OCI-LY1 (cell line): ENCODE results near the gene ABCA4.

Experiments used
- H2AFZ ChIP-seq: fragments of 200-600 bp; sonication (generic), shearing (Covaris generic); 2 replicates; pipeline ENCODE4 v1.6.0; 2014; ENCODE audit warnings: antibody characterized with exemption, mild to moderate bottlenecking, low read length
- H3F3A ChIP-seq: fragments of 200-600 bp; sonication (generic), shearing (Covaris generic); 2 replicates; pipeline ENCODE4 v1.6.0; 2014; ENCODE audit warnings: mild to moderate bottlenecking, antibody characterized with exemption, low read length, moderate library complexity; ENCODE audit not compliant: insufficient read depth
- H3K27ac ChIP-seq: fragments of 200-600 bp; sonication (generic); 2 replicates; pipeline ENCODE4 v1.5.1; 2014; ENCODE audit warnings: low read length, mixed run types, mild to moderate bottlenecking, low read depth; ENCODE audit not compliant: poor library complexity, severe bottlenecking
- H3K27me3 ChIP-seq: fragments of 200-600 bp; sonication (generic); 2 replicates; pipeline ENCODE4 v1.6.0; 2014; ENCODE audit warnings: antibody characterized with exemption, mild to moderate bottlenecking, low read length, moderate library complexity; ENCODE audit not compliant: insufficient read depth
- H3K36me3 ChIP-seq: fragments of 200-600 bp; sonication (generic); 2 replicates; pipeline ENCODE4 v1.6.1; 2014; ENCODE audit warnings: mild to moderate bottlenecking, antibody characterized with exemption, low read length, moderate library complexity, mixed read lengths; ENCODE audit not compliant: insufficient read depth
- H3K4me1 ChIP-seq: fragments of 200-600 bp; sonication (generic); 2 replicates; pipeline ENCODE4 v1.5.1; 2014; ENCODE audit warnings: mild to moderate bottlenecking, low read length, moderate library complexity; ENCODE audit not compliant: insufficient read depth, severe bottlenecking
- H3K4me2 ChIP-seq: fragments of 200-600 bp; sonication (generic), shearing (Covaris generic); 2 replicates; pipeline ENCODE4 v1.6.1; 2014; ENCODE audit warnings: low read length
- H3K4me3 ChIP-seq: fragments of 200-600 bp; sonication (generic); 2 replicates; pipeline ENCODE4 v1.5.1; 2014; ENCODE audit warnings: low read length, low read depth, mild to moderate bottlenecking, mixed read lengths; ENCODE audit not compliant: poor library complexity, severe bottlenecking
- H3K79me2 ChIP-seq: fragments of 200-600 bp; shearing (Covaris generic); 2 replicates; pipeline ENCODE4 v1.6.1; 2016; ENCODE audit warnings: mixed run types, low read length, mixed read lengths; ENCODE audit not compliant: insufficient read depth
- H3K9ac ChIP-seq: fragments of 200-600 bp; sonication (generic), shearing (Covaris generic); 2 replicates; pipeline ENCODE4 v1.6.1; 2014; ENCODE audit warnings: mild to moderate bottlenecking, low read length, mixed read lengths
- H3K9me2 ChIP-seq: fragments of 200-600 bp; sonication (generic), shearing (Covaris generic); 2 replicates; pipeline ENCODE4 v1.6.1; 2014; ENCODE audit warnings: low read depth, mild to moderate bottlenecking, low read length, mixed read lengths
- H3K9me3 ChIP-seq: fragments of 200-600 bp; shearing (Covaris generic); 2 replicates; pipeline ENCODE4 v1.6.1; 2014; ENCODE audit warnings: low read length, mixed read lengths
- H4K20me1 ChIP-seq: fragments of 200-600 bp; sonication (generic), shearing (Covaris generic); 2 replicates; pipeline ENCODE4 v1.6.0; 2016; ENCODE audit warnings: mild to moderate bottlenecking, low read length; ENCODE audit not compliant: insufficient read depth
- EZH2 ChIP-seq: fragments of 200-600 bp; sonication (generic), shearing (Covaris generic); IDR thresholded peaks from 2 replicates; pipeline ENCODE4 v1.8.0; 2017; ENCODE audit warnings: borderline replicate concordance, mixed run types, mild to moderate bottlenecking, antibody characterized with exemption, low read length, moderate library complexity, mixed read lengths
- TF ChIP-seq, protein P1 (sequence below): fragments of 200-600 bp; sonication (generic), shearing (Covaris generic); IDR thresholded peaks from 2 replicates; pipeline ENCODE4 v1.5.1; 2017; ENCODE audit warnings: mild to moderate bottlenecking, antibody characterized with exemption, low read length, moderate library complexity, mixed read lengths

The ABCA4 gene

DNA sequence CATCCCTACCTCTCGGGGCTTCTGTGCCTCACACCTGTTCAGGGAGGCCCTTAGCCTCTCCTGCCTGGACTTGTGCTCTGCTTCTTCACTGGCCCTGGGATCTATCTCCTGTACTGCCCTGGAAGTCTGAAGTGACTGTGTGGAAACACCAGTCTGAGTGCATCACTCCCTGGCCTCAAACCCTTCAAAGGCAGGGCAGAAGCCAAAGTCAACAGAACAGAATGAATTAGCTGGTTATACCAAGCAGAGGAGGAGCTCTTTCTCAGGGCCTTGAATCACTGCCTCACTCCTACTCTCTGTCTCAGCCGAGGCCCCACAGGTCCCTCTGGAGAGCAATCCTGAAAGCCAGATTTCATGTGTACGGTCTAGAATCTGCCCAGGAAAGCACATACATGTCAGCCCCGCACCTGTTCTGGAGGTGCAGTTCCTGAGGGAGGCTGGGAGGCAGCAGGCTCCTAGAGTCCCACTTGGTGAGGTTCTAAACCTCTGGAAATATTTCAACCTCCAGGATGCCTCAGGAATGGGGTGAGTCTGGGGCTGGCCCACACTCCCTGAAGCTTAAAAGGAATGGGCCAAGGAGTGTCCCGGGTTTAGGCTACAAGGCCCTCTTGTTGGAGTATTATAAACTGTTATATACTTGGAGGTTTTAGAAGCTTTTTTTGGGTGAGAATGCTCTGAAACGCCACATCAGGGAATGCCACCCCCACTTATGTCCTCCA, 98.3 kb downstream of the ABCA4 start:
- Histone ChIP-seq H2AFZ (no peak overlapping the region), H3K27me3 (0 out of 2 replicates have a peak, but pooled peaks cover 7% of the 10 kb centered on the region), H3K9me2 (no peaks in the 10 kb centered on the region), H3K4me2 (no peak overlapping the region), H3F3A (no peaks in the 10 kb centered on the region), H3K79me2 (no peaks in the 10 kb centered on the region), H3K9me3 (no peaks in the 10 kb centered on the region), H3K4me3 (no peak overlapping the region), H3K9ac (no peak overlapping the region), H4K20me1 (no peaks in the 10 kb centered on the region), H3K36me3 (no peaks in the 10 kb centered on the region), H3K4me1 (no peaks in the 10 kb centered on the region), H3K27ac (no peak overlapping the region)
- TF ChIP-seq EZH2: no peak
- TF ChIP-seq, protein P1, sequence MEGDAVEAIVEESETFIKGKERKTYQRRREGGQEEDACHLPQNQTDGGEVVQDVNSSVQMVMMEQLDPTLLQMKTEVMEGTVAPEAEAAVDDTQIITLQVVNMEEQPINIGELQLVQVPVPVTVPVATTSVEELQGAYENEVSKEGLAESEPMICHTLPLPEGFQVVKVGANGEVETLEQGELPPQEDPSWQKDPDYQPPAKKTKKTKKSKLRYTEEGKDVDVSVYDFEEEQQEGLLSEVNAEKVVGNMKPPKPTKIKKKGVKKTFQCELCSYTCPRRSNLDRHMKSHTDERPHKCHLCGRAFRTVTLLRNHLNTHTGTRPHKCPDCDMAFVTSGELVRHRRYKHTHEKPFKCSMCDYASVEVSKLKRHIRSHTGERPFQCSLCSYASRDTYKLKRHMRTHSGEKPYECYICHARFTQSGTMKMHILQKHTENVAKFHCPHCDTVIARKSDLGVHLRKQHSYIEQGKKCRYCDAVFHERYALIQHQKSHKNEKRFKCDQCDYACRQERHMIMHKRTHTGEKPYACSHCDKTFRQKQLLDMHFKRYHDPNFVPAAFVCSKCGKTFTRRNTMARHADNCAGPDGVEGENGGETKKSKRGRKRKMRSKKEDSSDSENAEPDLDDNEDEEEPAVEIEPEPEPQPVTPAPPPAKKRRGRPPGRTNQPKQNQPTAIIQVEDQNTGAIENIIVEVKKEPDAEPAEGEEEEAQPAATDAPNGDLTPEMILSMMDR: no peak

DNA sequence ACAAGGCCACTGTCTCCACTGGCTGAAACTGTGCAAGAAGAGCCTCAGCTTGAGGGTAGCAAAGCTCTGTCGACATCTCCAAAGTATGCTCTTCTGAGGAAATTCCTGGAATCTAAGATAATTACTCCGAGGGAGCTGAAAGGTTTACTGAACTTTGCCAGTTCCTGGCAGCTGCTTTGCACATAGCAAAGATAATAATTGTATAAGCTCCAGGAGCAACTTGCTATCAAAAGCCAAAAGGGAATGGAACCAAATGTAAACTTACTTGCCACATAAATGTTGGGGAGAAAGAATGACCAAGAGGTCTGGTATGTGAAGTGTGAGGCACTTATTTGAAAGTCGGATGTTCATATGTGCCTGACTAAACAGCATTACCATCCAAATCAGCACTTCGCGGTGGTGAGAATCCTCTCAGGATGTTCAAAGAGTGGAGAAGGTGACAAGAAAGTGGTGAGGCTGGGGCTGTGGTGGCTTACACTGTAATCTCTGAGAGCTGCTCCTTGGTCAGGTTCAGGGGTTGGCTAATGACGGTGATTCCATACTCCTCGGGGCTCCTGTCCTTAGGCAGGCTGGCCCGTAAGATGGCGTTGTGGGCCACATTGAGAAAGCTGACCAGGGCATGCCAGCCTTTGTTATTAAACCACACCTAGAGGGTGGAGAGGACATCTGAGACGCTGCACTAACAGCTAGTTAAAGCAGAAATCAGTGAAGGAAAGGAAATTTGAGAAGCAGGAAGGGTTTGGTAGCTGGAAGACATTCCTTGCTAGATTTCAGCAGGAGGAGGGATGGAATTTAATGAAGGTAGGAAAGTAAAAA, 100.0 kb downstream of the ABCA4 start:
- no peaks in the 10 kb centered on the region for H3F3A ChIP-seq
- no peak overlapping the region for H3K4me3 ChIP-seq
- H3K9me2 ChIP-seq: no peaks in the 10 kb centered on the region
- H3K27ac ChIP-seq: no peak overlapping the region
- no peak for TF ChIP-seq EZH2
- TF ChIP-seq, protein P1: no peak
- 0 out of 2 replicates have a peak, but pooled peaks cover 7% of the 10 kb centered on the region for H3K27me3 ChIP-seq
- H3K9me3 ChIP-seq: no peaks in the 10 kb centered on the region
- H3K4me1 ChIP-seq: no peaks in the 10 kb centered on the region
- no peaks in the 10 kb centered on the region for H3K79me2 ChIP-seq
- no peak overlapping the region for H2AFZ ChIP-seq
- no peak overlapping the region for H3K4me2 ChIP-seq
- H3K36me3 ChIP-seq: no peaks in the 10 kb centered on the region
- H3K9ac ChIP-seq: no peak overlapping the region
- no peaks in the 10 kb centered on the region for H4K20me1 ChIP-seq

DNA sequence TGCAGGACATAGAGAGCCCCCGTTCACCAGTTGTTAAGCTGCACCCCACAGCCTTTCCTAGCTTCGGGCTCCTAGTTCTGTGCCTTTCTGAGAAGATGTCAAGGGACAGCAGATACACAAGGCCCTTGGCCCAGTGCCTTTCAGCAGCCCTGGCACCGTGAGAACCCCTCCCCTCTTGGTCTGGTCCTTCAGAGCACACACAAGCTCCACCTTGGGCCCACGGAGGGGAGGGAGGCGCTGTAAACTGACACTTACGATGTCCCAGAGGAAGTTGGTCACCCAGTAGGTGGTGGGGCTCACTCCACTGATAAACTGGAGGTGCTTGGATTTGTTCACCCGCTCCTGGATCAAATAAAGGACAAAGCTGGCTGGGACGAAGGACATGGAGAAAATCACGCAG, 101.6 kb downstream of the ABCA4 start:
- no peaks in the 10 kb centered on the region for H3K9me2 ChIP-seq
- H3F3A ChIP-seq: no peaks in the 10 kb centered on the region
- H3K27me3 ChIP-seq: 0 out of 2 replicates have a peak, but pooled peaks cover 7% of the 10 kb centered on the region
- H3K79me2 ChIP-seq: no peaks in the 10 kb centered on the region
- H3K36me3 ChIP-seq: no peaks in the 10 kb centered on the region
- no peaks in the 10 kb centered on the region for H3K9me3 ChIP-seq
- no peak overlapping the region for H2AFZ ChIP-seq
- H3K9ac ChIP-seq: no peak overlapping the region
- TF ChIP-seq EZH2: no peak
- TF ChIP-seq, protein P1: no peak
- no peak overlapping the region for H3K4me3 ChIP-seq
- H3K4me1 ChIP-seq: no peaks in the 10 kb centered on the region
- no peak overlapping the region for H3K4me2 ChIP-seq
- H3K27ac ChIP-seq: no peak overlapping the region
- H4K20me1 ChIP-seq: no peaks in the 10 kb centered on the region
